Calu3 (cell line): ENCODE results near the gene ITPRID1. TPM values are rescaled to one million over a fixed set of nuclear protein-coding genes. Genes with fewer than 3 reads are reported as not detected.

ENCODE experiments used
- BruUV-seq: library from RNA; stranded (reverse); fragments of 400-500 nt; replicated peaks from 2 replicates; lab custom pipeline; 2021; lab: Mats Ljungman, UMichigan
- CTCF ChIA-PET: fragments of 300-600 bp; sonication (Branson Sonifier 250); formaldehyde crosslinking; loops from one replicate; lab custom pipeline; 2022; ENCODE audit warnings: antibody characterized with exemption; lab: Charles Lee
- DNase-seq: peaks from one replicate; pipeline ENCODE4 v3.0.0; 2022
- H3K27ac Mint-ChIP-seq: one replicate; pipeline ENCODE4 v1.8.0; 2022; ENCODE audit warnings: mixed read lengths; ENCODE audit not compliant: unreplicated experiment
- H3K27me3 Mint-ChIP-seq: one replicate; pipeline ENCODE4 v1.8.0; 2022; ENCODE audit warnings: mixed read lengths; ENCODE audit not compliant: unreplicated experiment
- H3K36me3 Mint-ChIP-seq: one replicate; pipeline ENCODE4 v1.8.0; 2022; ENCODE audit warnings: mild to moderate bottlenecking, moderate library complexity, mixed read lengths; ENCODE audit not compliant: insufficient read depth, unreplicated experiment
- H3K4me1 Mint-ChIP-seq: one replicate; pipeline ENCODE4 v1.8.0; 2022; ENCODE audit warnings: mild to moderate bottlenecking, low read depth, mixed read lengths; ENCODE audit not compliant: unreplicated experiment
- H3K4me3 Mint-ChIP-seq: one replicate; pipeline ENCODE4 v1.8.0; 2022; ENCODE audit warnings: mild to moderate bottlenecking, low read depth, moderate library complexity, mixed read lengths; ENCODE audit not compliant: unreplicated experiment
- H3K9me3 Mint-ChIP-seq: one replicate; pipeline ENCODE4 v1.8.0; 2022; ENCODE audit warnings: low read depth, mixed read lengths; ENCODE audit not compliant: unreplicated experiment
- CTCF ChIP-seq: fragments of 200-600 bp; IDR thresholded peaks from one replicate; pipeline ENCODE4 v1.8.0; 2022; ENCODE audit warnings: antibody characterized with exemption; ENCODE audit not compliant: unreplicated experiment
- intact Hi-C: fragments of 100-400 bp; cut with micrococcal nuclease; formaldehyde crosslinking; loops from one replicate; pipeline ENCODE4 v1.10.0; 2022; ENCODE audit not compliant: unreplicated experiment
- total RNA-seq: library from RNA; stranded (reverse); gene quantifications from 2 replicates; pipeline ENCODE4 v1.2.3, GENCODE V29; 2022

The ITPRID1 gene
- total RNA-seq, 1 experiment from 2014 or later: 3.8 TPM

GRCh38 chr7:31688996-31689395 lies 175.1 kb downstream of the ITPRID1 start:
- no peak overlapping the region for H3K27ac Mint-ChIP-seq
- no peaks in the 10 kb centered on the region for H3K9me3 Mint-ChIP-seq
- DNase-seq: no peak
- no peak overlapping the region for H3K4me3 Mint-ChIP-seq
- peaks cover 92% of the 10 kb centered on the region for H3K27me3 Mint-ChIP-seq
- H3K36me3 Mint-ChIP-seq: no peaks in the 10 kb centered on the region
- no peak for TF ChIP-seq CTCF
- CTCF ChIA-PET: no interaction called here
- H3K4me1 Mint-ChIP-seq: no peaks in the 10 kb centered on the region
- intact Hi-C loops: no loop called here
- no TSS peak for BruUV-seq

GRCh38 chr7:31690935-31691334 lies 177.0 kb downstream of the ITPRID1 start:
- CTCF ChIA-PET: no interaction called here
- BruUV-seq: no TSS peak
- H3K27me3 Mint-ChIP-seq: peaks cover 97% of the 10 kb centered on the region
- no peaks in the 10 kb centered on the region for H3K9me3 Mint-ChIP-seq
- TF ChIP-seq CTCF: no peak
- no peaks in the 10 kb centered on the region for H3K36me3 Mint-ChIP-seq
- intact Hi-C loops: no loop called here
- H3K4me3 Mint-ChIP-seq: no peak overlapping the region
- DNase-seq: no peak
- no peak overlapping the region for H3K27ac Mint-ChIP-seq
- H3K4me1 Mint-ChIP-seq: no peaks in the 10 kb centered on the region

GRCh38 chr7:31692451-31692850 lies 178.6 kb downstream of the ITPRID1 start:
- intact Hi-C loops: no loop called here
- BruUV-seq: no TSS peak
- H3K27me3 Mint-ChIP-seq: peaks cover 97% of the 10 kb centered on the region
- TF ChIP-seq CTCF: no peak
- no peak for DNase-seq
- CTCF ChIA-PET: no interaction called here
- no peak overlapping the region for H3K27ac Mint-ChIP-seq
- H3K36me3 Mint-ChIP-seq: no peaks in the 10 kb centered on the region
- no peak overlapping the region for H3K4me3 Mint-ChIP-seq
- H3K9me3 Mint-ChIP-seq: no peaks in the 10 kb centered on the region
- no peaks in the 10 kb centered on the region for H3K4me1 Mint-ChIP-seq

- Mint-ChIP-seq H3K9me3 (no peaks in the 10 kb centered on the region), H3K4me1 (no peaks in the 10 kb centered on the region), H3K36me3 (no peaks in the 10 kb centered on the region), H3K27me3 (peaks cover 97% of the 10 kb centered on the region), H3K4me3 (no peak overlapping the region), H3K27ac (no peak overlapping the region)
- BruUV-seq: no TSS peak
- intact Hi-C loops: no loop called here
- CTCF ChIA-PET: no interaction called here
- no peak for TF ChIP-seq CTCF
- no peak for DNase-seq
These were observed 179.0 kb downstream of the ITPRID1 start for GRCh38 chr7:31692871-31693270.
